ENCODE data around the gene ACOT12. TPM values are rescaled to one million over a fixed set of nuclear protein-coding genes. Genes with fewer than 3 reads are reported as not detected.

ACOT12 gene
- total and polyA plus RNA-seq, 2 donors (not counting 1 experiment from before 2014, with no cell fraction given): 2.0 to 4.3 TPM

GRCh38 chr5:81292130-81292529 is 101.8 kb downstream of the ACOT12 start:
- no peaks in the 10 kb centered on the region for H4K20me1 ChIP-seq (ENCODE audit: control insufficient read depth, extremely low read depth, insufficient read depth, low read length)
- no peak overlapping the region for H3K27ac ChIP-seq (ENCODE audit: insufficient read depth, low read length)
- H3K27me3 ChIP-seq (ENCODE audit: control insufficient read depth, insufficient read depth, low read length): no peaks in the 10 kb centered on the region
- H3K9me3 ChIP-seq (ENCODE audit: control insufficient read depth, insufficient read depth, low read depth, low read length): no peaks in the 10 kb centered on the region
- no peak overlapping the region for H2AFZ ChIP-seq (ENCODE audit: low read length)
- no peak for TF ChIP-seq CTCF (conservative IDR thresholded peaks at IDR 0.05 in 1 of 2, IDR thresholded peaks at IDR 0.05 in 1 of 2; ENCODE audit: low read depth in 1 of 2, low read length in 2 of 2)
- H3K36me3 ChIP-seq (ENCODE audit: control insufficient read depth, insufficient read depth, low read length): no peaks in the 10 kb centered on the region
- no peak for DNase-seq (ENCODE audit: low read depth in 2 of 2)
- H3K4me1 ChIP-seq (ENCODE audit: control insufficient read depth, extremely low read depth, insufficient read depth, low read length): no peaks in the 10 kb centered on the region
- H3K4me2 ChIP-seq (ENCODE audit: extremely low read depth, insufficient read depth, low read length): no peak overlapping the region
- peaks cover 18% of the 10 kb centered on the region for H3K79me2 ChIP-seq (ENCODE audit: control insufficient read depth, insufficient read depth, low read length)
- H3K4me3 ChIP-seq (replicated peaks in 1 of 4; ENCODE audit: control extremely low read depth in 1 of 4, insufficient read depth in 1 of 4, low read depth in 3 of 4, low read length in 4 of 4): no peak overlapping the region
- H3K9ac ChIP-seq (ENCODE audit: insufficient read depth, low read length): no peak overlapping the region

GRCh38 chr5:81290146-81290545 is 103.8 kb downstream of the ACOT12 start:
- H3K36me3 ChIP-seq (ENCODE audit: control insufficient read depth, insufficient read depth, low read length): no peaks in the 10 kb centered on the region
- H4K20me1 ChIP-seq (ENCODE audit: control insufficient read depth, extremely low read depth, insufficient read depth, low read length): no peaks in the 10 kb centered on the region
- no peaks in the 10 kb centered on the region for H3K27me3 ChIP-seq (ENCODE audit: control insufficient read depth, insufficient read depth, low read length)
- H3K79me2 ChIP-seq (ENCODE audit: control insufficient read depth, insufficient read depth, low read length): peaks cover 18% of the 10 kb centered on the region
- H2AFZ ChIP-seq (ENCODE audit: low read length): no peak overlapping the region
- H3K4me2 ChIP-seq (ENCODE audit: extremely low read depth, insufficient read depth, low read length): no peak overlapping the region
- H3K4me3 ChIP-seq (replicated peaks in 1 of 4; ENCODE audit: control extremely low read depth in 1 of 4, insufficient read depth in 1 of 4, low read depth in 3 of 4, low read length in 4 of 4): no peak overlapping the region
- H3K9ac ChIP-seq (ENCODE audit: insufficient read depth, low read length): no peak overlapping the region
- H3K27ac ChIP-seq (ENCODE audit: insufficient read depth, low read length): no peak overlapping the region
- TF ChIP-seq CTCF (conservative IDR thresholded peaks at IDR 0.05 in 1 of 2, IDR thresholded peaks at IDR 0.05 in 1 of 2; ENCODE audit: low read depth in 1 of 2, low read length in 2 of 2) (no peak), EZH2 (IDR thresholded peaks at IDR 0.05; ENCODE audit: low read length, missing control alignments) (no peak)
- H3K9me3 ChIP-seq (ENCODE audit: control insufficient read depth, insufficient read depth, low read depth, low read length): no peaks in the 10 kb centered on the region
- H3K4me1 ChIP-seq (ENCODE audit: control insufficient read depth, extremely low read depth, insufficient read depth, low read length): no peaks in the 10 kb centered on the region
- DNase-seq (ENCODE audit: low read depth in 2 of 2): peak; percentile 19 to 23

- TF ChIP-seq CTCF (conservative IDR thresholded peaks at IDR 0.05 in 1 of 2, IDR thresholded peaks at IDR 0.05 in 1 of 2; ENCODE audit: low read depth in 1 of 2, low read length in 2 of 2) (no peak), EZH2 (IDR thresholded peaks at IDR 0.05; ENCODE audit: low read length, missing control alignments) (no peak)
- Histone ChIP-seq H3K4me1 (ENCODE audit: control insufficient read depth, extremely low read depth, insufficient read depth, low read length) (no peaks in the 10 kb centered on the region), H3K9me3 (ENCODE audit: control insufficient read depth, insufficient read depth, low read depth, low read length) (no peaks in the 10 kb centered on the region), H2AFZ (ENCODE audit: low read length) (no peak overlapping the region), H3K9ac (ENCODE audit: insufficient read depth, low read length) (no peak overlapping the region), H3K36me3 (ENCODE audit: control insufficient read depth, insufficient read depth, low read length) (no peaks in the 10 kb centered on the region), H3K27me3 (ENCODE audit: control insufficient read depth, insufficient read depth, low read length) (no peaks in the 10 kb centered on the region), H3K4me2 (ENCODE audit: extremely low read depth, insufficient read depth, low read length) (no peak overlapping the region), H3K4me3 (replicated peaks in 1 of 4; ENCODE audit: control extremely low read depth in 1 of 4, insufficient read depth in 1 of 4, low read depth in 3 of 4, low read length in 4 of 4) (no peak overlapping the region), H3K27ac (ENCODE audit: insufficient read depth, low read length) (no peak overlapping the region), H4K20me1 (ENCODE audit: control insufficient read depth, extremely low read depth, insufficient read depth, low read length) (no peaks in the 10 kb centered on the region), H3K79me2 (ENCODE audit: control insufficient read depth, insufficient read depth, low read length) (peaks cover 11% of the 10 kb centered on the region)
- DNase-seq (ENCODE audit: low read depth in 2 of 2): no peak
Observed at GRCh38 chr5:81288021-81288433, 105.9 kb downstream of the ACOT12 start.

Data from fibroblast of lung (primary cell).